MV-4-11 (cell line): ENCODE results near the gene ZNF469.

ENCODE experiments used
- DNase-seq: peaks from one replicate; lab custom pipeline; 2025; lab: John Stamatoyannopoulos, UW

ZNF469 gene

GRCh38 chr16:88376835-88377726 is 5.7 kb upstream of the ZNF469 start:
- DNase-seq = no peak

GRCh38 chr16:88377961-88378360 is 4.8 kb upstream of the ZNF469 start:
- DNase-seq = no peak

- DNase-seq = no peak
Measured at GRCh38 chr16:88378401-88378800, 4.4 kb upstream of the ZNF469 start.

GRCh38 chr16:88378836-88379693 is 3.7 kb upstream of the ZNF469 start:
- no peak for DNase-seq

GRCh38 chr16:88379694-88380040 is 3.1 kb upstream of the ZNF469 start:
- no peak for DNase-seq

GRCh38 chr16:88380099-88380498 is 2.7 kb upstream of the ZNF469 start:
- no peak for DNase-seq

GRCh38 chr16:88380619-88381018 is 2.1 kb upstream of the ZNF469 start:
- DNase-seq = no peak

GRCh38 chr16:88381820-88382451 is 823 bp upstream of the ZNF469 start:
- no peak for DNase-seq

- no peak for DNase-seq
Measured at GRCh38 chr16:88383401-88384221, 852 bp downstream of the ZNF469 start.

- DNase-seq = peak; percentile 42
Measured at GRCh38 chr16:88384222-88385111, 1.7 kb downstream of the ZNF469 start.

- no peak for DNase-seq
Measured at GRCh38 chr16:88385112-88385594, 2.4 kb downstream of the ZNF469 start.

- no peak for DNase-seq
Measured at GRCh38 chr16:88385831-88386815, 3.4 kb downstream of the ZNF469 start.

- DNase-seq = no peak
Measured at GRCh38 chr16:88387180-88387765, 4.5 kb downstream of the ZNF469 start.

- DNase-seq = no peak
Measured at GRCh38 chr16:88387941-88388627, 5.3 kb downstream of the ZNF469 start.

GRCh38 chr16:88389191-88389590 is 6.4 kb downstream of the ZNF469 start:
- no peak for DNase-seq

GRCh38 chr16:88389621-88390160 is 6.9 kb downstream of the ZNF469 start:
- DNase-seq = no peak

GRCh38 chr16:88390265-88390664 is 7.5 kb downstream of the ZNF469 start:
- DNase-seq = no peak

- DNase-seq = no peak
Measured at GRCh38 chr16:88390735-88391134, 8.0 kb downstream of the ZNF469 start.
